GM12873 (cell line): ENCODE measurements around the gene MPG.

Source experiments
- CTCF ChIP-seq: IDR thresholded peaks from 2 replicates; pipeline ENCODE4 v1.5.1; 2012; ENCODE audit warnings: low read depth, mild to moderate bottlenecking, moderate library complexity, low read length, control low read depth; ENCODE audit not compliant: insufficient read depth; ENCODE audit errors: missing control alignments

The MPG gene

GRCh38 chr16:62968-63391, 15.0 kb upstream of the MPG start:
- no peak for TF ChIP-seq CTCF

GRCh38 chr16:63466-63865, 14.6 kb upstream of the MPG start:
- no peak for TF ChIP-seq CTCF

DNA sequence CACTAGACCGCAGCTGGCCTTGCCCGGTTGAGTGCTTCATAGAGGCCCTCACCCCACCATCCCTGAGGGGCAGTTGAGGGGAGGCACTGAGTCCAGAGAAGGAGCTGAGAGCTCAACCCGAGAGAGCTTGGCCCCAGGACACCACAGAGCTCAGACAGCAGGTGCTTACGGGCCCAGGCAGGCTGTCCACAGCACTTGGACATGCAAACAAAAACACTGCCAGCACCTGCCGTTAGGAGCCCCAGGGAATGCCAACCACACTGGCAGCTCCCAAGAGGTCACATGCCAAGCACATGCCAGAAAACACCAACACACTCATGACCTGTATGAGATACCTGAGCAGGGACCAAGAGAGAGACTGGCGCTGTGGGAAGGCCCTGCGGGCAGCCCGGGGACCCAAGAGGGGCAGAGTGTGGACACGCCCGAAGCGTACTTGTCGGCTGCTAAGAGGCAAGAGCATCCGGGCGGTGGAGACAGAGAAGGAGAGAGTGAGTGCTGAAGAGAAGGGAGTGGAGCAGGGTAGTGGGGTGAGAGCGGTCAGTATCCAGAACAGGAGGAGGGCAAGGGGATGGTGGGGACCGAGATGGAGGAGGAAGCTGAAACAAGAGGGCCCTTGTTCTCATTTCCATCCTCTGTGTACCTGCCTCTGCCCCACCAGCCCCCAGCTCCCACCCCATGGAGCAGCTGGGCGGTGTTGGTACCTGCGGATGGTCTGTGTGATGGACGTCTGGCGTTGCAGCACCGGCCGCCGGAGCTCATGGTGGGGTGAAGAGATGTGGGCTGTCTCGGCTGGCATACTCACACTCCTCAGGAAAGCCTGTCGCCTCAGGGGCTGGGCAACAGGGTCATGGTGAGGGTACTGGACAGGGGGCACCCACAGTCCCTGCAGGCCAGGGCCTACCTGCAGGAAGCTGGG, 13.8 kb upstream of the MPG start:
- TF ChIP-seq CTCF, result no peak

DNA sequence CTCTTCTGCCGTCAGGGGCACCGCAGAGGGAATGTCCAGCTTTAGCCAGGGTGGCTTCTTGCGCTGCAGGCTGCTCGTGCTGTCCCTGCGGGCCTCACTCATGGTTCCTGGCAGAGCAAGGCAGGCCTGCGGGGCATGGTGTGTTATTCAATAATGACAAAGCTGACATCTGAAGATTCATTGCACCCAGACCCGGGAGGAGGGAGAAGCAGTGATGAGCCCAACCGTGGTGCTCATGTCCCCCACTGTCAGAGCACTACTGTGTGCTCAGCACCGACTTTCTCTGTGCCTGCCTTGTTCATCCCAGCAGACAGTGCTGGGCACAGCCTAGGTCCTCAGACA, 13.1 kb upstream of the MPG start:
- no peak for TF ChIP-seq CTCF

DNA sequence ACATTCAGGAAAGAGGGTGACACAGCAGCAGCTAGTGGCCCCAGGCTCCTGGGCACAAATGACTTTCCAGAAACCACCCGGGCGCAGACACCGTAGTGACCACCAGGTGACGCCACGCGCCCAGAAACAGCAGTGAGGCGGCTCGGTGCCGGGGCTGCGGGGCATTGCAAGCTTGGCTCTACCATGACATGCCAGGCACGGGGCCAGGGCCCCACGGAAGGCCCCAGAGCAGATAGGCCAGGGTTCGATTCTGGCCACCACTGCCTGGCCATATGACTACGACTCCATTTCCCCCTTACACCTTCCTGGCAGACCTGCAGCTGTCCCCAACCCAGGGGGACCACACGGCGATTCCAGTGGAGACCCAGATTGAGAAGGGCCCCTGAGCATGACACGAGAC, 12.3 kb upstream of the MPG start:
- TF ChIP-seq CTCF, result peak; percentile 99

DNA sequence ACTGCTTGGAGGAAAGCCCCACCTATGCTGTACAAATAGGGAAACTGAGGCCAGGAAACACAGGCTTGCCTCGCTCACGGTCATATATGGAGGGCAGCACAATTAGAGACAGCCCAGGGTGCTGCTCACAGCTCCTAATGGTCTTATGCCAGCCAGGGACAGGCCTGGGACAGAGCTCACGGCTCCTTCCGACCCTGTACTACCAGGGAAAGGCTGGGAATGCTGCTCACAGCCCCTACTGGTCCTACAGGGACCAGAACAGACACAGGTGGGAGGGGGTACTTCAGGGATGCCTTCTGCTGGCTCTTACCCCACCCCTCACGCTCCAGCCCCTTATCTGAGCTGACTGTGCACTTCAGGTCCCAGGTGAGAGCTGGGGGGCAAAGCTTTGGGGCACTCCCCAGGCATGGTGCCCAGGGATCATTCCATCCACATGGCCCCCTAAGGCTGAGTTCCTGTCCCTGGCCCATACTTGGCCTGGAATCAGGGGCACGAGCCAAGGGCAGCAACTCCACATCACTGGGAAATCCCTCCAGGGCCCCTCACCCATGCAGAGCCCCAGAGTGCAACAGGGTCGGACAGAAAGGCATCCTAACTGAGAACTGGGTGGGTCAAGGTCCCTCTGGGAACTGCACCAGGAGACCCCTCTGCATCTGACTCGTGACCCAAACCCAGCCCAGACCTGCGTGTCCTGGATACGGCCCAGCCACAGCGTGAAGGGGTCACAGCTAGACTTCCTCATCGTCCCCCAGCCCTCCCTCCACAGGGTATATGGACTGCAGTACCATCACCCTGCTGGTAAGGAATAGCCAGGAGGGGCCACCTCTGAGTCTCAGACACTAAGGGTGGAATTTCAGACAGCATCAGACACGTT, 11.5 kb upstream of the MPG start:
- no peak for TF ChIP-seq CTCF

GRCh38 chr16:67183-67791, 10.7 kb upstream of the MPG start:
- no peak for TF ChIP-seq CTCF
